IMR-90 (cell line): ENCODE data around the gene MAN1C1.

ENCODE experiments used
- BHLHE40 ChIP-seq: fragments of 150-350 bp; IDR thresholded peaks from 2 replicates; pipeline ENCODE4 v1.6.1; 2016; ENCODE audit warnings: mild to moderate bottlenecking, low read depth, low read length
- CEBPB ChIP-seq: IDR thresholded peaks from 2 replicates; pipeline ENCODE4 v1.6.1; 2012; ENCODE audit warnings: low read depth, low read length, improper control_type of control experiment
- CHD1 ChIP-seq: IDR thresholded peaks from 2 replicates; pipeline ENCODE4 v1.6.1; 2012; ENCODE audit warnings: low read depth, low read length, improper control_type of control experiment
- CTCF ChIP-seq: conservative IDR thresholded peaks from 2 replicates; pipeline ENCODE4 v1.5.1; 2012; ENCODE audit warnings: mild to moderate bottlenecking, low read depth, low read length, improper control_type of control experiment
- FOS ChIP-seq: fragments of 150-350 bp; IDR thresholded peaks from 2 replicates; pipeline ENCODE4 v1.6.1; 2016; ENCODE audit warnings: low read depth, low read length
- MAZ ChIP-seq: IDR thresholded peaks from 2 replicates; pipeline ENCODE4 v1.6.1; 2012; ENCODE audit warnings: low read depth, mild to moderate bottlenecking, low read length, improper control_type of control experiment, moderate library complexity, borderline replicate concordance
- MXI1 ChIP-seq: IDR thresholded peaks from 2 replicates; pipeline ENCODE4 v1.6.1; 2012; ENCODE audit warnings: low read depth, mild to moderate bottlenecking, low read length, moderate library complexity, borderline replicate concordance
- NFE2L2 ChIP-seq: fragments of 150-350 bp; IDR thresholded peaks from 2 replicates; pipeline ENCODE4 v1.6.1; 2016; ENCODE audit warnings: low read depth, mild to moderate bottlenecking, low read length
- POLR2A ChIP-seq: IDR thresholded peaks from 2 replicates; pipeline ENCODE4 v1.6.1; 2012; ENCODE audit warnings: mild to moderate bottlenecking, low read depth, low read length
- RCOR1 ChIP-seq: IDR thresholded peaks from 2 replicates; pipeline ENCODE4 v1.6.1; 2012; ENCODE audit warnings: mild to moderate bottlenecking, low read length, improper control_type of control experiment; ENCODE audit not compliant: insufficient replicate concordance
- SMC3 ChIP-seq: fragments of 150-350 bp; IDR thresholded peaks from 2 replicates; pipeline ENCODE4 v1.6.1; 2016; ENCODE audit warnings: low read depth, mild to moderate bottlenecking, antibody characterized with exemption, low read length, moderate library complexity
- TF ChIP-seq, protein P1 (sequence below): fragments of 150-350 bp; IDR thresholded peaks from 2 replicates; pipeline ENCODE4 v1.6.1; 2017; ENCODE audit warnings: mild to moderate bottlenecking, antibody characterized with exemption, low read length, low read depth

- no peak for TF ChIP-seq CTCF
- no peak for TF ChIP-seq MXI1
- no peak for TF ChIP-seq POLR2A
- TF ChIP-seq, protein P1, sequence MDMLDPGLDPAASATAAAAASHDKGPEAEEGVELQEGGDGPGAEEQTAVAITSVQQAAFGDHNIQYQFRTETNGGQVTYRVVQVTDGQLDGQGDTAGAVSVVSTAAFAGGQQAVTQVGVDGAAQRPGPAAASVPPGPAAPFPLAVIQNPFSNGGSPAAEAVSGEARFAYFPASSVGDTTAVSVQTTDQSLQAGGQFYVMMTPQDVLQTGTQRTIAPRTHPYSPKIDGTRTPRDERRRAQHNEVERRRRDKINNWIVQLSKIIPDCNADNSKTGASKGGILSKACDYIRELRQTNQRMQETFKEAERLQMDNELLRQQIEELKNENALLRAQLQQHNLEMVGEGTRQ, result no peak
- no peak for TF ChIP-seq MAZ
- TF ChIP-seq SMC3, result no peak
- TF ChIP-seq CEBPB, result no peak
- TF ChIP-seq NFE2L2, result no peak
- TF ChIP-seq BHLHE40, result no peak
- TF ChIP-seq RCOR1, result no peak
- no peak for TF ChIP-seq CHD1
- no peak for TF ChIP-seq FOS
These were observed 55.3 kb downstream of the MAN1C1 start for GRCh38 chr1:25671929-25672328.
